Hematopoietic multipotent progenitor cell treated with erythropoietin and hydrocortisone succinate and interleukin-3 and kit ligand, for 17 days (in vitro differentiated cells): Measurements from ENCODE around the gene MC3R.
A peak's percentile ranks its signal among the peaks of the same experiment; 100 is the strongest.
"Not testable (repeated sequence)": the region's sequence is repeated elsewhere in the genome, so short reads cannot be mapped to it uniquely, and the experiment has no call there.

Experiments
- DNase-seq: peaks from one replicate; pipeline ENCODE4 v3.0.0-alpha.2; 2015; ENCODE audit warnings: low spot score

MC3R gene

GRCh38 chr20:56247954-56248782 is at the start of gene MC3R:
Gene MC3R (plus strand): TSS chr20:56248732. CDS start chr20:56248844, 112 bp downstream.
- peak; percentile 41 for DNase-seq

DNA sequence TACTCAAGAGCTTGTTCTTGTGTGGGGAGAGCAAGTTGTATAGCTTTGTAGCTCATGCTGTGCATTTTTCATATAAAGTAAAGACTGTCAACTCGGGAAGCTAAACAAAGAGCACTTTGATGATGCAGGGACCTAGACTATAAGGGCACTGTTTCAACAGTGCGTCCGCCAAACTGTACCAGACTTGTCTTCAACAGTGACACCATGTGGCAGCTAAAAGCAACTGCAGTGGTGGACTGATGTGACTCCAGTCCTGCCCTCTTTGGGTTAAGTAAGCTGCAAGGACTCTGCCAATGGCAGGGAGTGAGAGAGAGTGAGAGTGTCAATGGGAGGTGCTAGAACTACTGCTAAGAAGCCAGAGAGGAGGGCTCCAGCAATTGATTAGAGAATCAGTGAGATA is 48.1 kb upstream of the MC3R start:
- DNase-seq = no peak

DNA sequence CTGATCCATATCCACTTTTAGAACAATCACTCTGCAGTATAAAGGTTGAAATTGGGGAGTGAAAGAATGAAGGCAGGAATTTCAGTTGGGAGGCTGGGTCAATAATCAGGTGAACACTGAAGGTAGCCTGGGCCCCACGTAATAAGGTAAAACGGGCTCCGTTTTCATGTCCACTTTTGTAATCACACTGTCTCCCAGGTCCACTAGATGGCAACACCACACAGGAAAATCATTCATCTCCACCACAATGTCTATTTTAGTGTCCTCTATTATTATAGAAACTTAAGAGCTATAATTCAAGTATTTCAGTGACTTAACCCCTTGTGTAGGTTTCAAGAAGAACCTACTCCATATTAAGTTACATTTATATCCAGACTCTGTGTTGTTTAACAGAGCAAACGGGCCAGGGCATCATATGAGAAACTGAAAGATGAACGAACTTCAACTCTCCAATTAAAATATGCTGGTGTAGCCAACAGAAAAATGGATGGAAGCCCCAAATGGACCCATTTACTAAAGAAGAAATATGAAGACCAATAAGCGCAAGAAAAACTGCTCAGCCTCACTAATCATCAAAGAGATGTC is 45.9 kb upstream of the MC3R start:
- DNase-seq = no peak

DNA sequence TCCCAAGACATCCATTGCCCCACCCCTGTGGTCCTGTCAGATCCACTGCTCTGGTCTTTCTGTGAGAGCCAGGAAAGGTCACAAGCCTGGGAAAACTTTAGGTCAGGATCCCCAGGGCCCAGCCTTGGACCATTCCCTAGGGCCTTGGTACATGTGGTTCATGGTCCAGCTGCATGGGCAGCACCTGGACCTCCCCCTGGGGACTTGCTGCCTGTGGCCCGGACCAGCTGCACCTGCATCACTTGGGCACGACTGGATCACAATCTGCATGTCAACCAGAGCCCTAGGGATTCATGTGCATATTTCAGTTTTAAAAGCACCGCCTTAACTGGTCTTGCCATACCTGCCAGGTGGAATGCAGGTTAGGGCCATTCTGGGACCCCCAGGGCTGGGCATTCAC is 44.3 kb upstream of the MC3R start:
- DNase-seq = no peak

- no peak for DNase-seq
Observed at GRCh38 chr20:56205346-56205745, 43.2 kb upstream of the MC3R start.

DNA sequence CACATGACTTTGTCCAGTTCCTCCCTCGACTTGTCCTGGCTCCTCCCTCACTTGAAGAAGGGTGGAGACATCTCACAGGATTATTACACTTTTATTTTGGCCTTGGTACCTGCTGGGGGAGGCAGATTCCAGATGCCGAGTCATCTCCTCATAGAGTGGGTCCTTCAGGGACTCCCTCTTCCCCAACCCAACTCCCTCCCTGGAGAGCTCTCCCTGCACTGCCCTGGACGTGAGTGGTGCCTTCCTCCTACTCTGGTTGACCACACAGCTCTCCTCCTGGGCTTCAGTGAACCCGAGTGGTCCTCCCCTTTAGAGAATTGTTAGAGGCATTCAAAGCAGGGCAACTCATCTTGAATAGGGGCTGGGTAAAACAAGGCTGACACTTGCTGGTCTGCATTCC is 40.9 kb upstream of the MC3R start:
- DNase-seq = no peak

GRCh38 chr20:56208121-56208520 is 40.4 kb upstream of the MC3R start:
- DNase-seq = no peak

GRCh38 chr20:56211051-56211450 is 37.5 kb upstream of the MC3R start:
- DNase-seq = no peak

- no peak for DNase-seq
Observed at GRCh38 chr20:56212091-56212490, 36.4 kb upstream of the MC3R start.

DNA sequence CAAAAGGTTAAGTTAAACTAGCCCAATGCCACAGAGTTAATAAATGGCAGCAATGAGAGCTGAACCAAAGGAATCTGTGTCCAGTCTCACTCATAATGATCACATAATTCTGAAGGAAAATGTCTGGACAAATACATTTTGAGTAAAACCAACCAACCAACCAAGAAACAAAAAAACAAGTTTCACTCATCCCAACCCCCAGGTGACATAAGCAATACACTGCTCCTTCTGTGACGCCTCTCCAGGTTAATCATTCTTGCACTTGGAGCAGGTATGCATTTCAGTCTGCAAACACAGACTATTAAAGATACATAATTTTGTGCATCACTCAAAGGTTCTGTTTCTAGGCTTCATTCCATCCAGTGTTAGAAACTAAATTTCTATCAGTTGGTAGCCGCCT is 35.2 kb upstream of the MC3R start:
- DNase-seq = no peak

DNA sequence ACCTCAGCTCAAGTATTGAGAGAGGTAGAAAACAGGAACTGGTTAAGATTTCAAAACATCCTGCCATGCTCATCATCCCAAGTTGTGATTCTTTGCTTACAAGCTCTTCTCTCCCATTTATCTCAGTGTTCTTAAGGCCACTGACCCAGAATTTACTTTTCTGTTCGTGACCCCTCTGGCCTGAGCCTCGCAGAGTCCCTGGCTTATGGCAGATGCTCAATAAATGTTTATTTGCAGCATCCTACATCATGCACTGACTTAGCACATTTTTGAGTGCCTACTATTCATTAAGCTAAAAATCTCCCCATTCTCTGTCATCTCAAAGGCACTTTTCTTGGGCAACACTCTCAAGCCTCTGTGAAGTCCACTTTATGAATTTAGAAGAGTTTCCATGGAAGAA is 33.4 kb upstream of the MC3R start:
- DNase-seq = no peak

DNA sequence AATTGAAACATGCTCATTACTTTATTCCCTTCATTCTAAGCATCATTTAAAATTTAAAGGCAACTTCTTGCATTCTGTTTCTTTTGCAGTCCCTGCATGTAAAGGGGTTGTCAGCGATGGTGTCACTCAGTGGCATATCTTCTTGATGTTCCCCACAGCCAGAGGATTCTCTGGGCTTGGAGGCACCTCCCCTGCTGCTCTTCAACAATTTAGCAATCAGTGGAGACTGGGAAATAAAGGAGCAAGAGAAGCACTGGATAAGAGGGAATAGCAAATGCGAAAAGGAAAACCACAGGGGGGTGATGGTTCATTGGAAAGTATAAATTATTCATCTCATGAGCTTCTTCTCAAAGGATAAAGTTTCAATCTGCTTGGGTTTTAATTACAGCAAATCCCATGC is 30.7 kb upstream of the MC3R start:
- DNase-seq = no peak

DNA sequence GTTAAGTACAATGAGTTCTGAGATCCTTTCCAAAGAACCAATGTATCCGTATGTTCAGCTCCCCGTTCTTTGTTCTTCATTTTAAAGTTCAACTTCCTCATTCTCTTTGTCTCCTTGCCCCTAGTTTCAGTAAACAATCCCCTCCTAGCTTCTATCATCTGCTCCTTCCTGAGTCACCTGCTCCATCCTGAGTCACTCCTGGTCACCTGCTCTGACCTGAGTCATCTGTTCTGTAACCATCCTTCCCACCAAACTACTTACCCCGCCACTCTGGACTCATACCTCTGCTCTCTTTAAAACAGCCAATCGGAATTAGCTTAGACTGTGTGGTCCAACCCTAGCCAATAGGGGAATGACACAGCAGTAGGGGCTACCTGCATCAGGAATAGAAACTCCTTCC is 27.3 kb upstream of the MC3R start:
- DNase-seq = not testable (repeated sequence)

DNA sequence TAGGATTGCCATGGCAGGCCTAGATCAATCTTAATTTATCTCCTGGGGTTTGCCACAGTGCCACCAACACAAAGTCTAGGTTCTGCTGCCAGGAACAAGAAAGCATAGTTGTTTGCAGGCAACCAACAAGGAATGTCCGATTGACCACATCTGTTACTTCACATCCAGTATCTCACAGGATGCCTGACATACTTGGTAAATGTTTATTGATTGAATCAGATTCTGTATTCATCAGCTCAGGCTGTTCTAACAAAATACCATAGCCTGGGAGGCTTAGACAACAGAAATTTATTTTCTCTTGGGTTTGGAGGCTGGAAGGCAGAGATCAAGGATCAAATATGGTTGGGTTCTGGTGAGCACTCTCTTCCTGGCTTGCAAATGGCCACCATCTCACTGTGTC is 26.3 kb upstream of the MC3R start:
- DNase-seq = no peak

DNA sequence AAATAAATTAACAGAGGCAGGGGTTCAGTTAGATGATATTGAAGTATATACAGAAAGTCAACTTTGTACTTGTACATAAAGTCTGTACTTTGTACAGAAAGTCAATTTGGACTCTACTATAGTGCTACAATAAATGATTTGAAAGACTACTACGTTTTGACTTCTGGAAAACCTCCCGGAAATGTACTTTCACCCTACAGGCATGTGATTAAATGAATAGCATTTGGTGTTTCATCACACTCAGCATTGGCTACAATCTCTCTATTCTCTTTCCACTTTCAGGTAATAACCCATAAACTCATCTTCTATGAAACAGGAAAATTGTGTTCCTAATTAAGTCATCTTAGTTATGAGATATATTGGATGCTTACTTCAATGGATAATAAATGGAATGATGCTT is 25.6 kb upstream of the MC3R start:
- DNase-seq = no peak

DNA sequence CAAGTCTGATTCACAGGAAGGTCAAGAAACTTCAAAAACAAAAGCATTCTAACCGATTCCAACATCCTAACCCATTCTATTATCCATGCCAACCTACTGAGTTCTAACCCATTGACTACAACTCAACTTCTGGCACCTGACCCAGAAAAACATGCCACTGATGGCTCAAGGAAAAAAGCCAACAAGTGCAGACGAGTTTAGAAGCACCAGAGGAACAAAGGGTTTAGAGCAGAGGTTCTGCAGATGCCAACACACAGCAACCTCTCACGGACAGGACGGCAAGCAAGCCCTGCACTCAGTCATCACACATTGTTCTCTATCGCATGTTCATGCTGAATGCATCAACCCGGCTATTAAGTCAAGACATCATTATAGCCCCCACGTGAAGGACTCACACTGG is 25.2 kb upstream of the MC3R start:
- no peak for DNase-seq

- DNase-seq = no peak
Observed at GRCh38 chr20:56228021-56228420, 20.5 kb upstream of the MC3R start.

DNA sequence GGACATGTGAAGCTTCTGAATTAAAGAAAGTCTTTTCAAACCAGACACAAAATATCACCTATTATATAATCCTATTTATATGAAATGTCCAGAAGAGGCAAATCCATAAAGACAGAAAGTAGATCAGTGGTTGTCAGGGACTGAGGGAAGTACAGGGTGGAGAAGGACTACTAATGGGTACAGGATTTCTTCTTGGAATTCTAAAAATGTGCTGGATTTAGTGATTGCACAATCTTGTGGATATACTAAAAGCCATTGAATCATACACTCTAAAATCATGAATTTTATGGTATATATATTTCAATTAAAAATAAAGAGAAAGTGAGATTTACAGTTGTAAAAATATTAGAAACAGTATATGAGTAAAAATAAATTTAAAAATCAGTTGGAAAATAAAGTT is 18.7 kb upstream of the MC3R start:
- no peak for DNase-seq

DNA sequence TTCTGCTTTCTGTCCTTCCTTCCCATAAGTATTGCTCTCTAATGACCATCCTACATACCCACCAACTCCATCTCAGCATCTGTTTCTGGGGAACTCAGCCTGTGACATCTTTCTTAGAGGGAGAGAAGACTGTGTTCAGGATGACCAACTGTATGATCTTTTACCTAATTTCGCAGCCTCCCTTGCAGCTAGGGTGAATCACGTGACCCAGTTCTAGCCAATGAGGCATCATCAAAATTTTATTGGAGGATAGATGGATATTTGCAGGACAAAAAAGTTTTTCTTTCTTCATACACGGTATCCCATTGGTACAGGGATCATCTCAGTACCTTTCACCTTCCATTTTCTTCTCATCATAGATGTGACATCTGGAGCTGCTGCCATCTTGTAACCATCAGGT is 14.4 kb upstream of the MC3R start:
- DNase-seq = no peak

DNA sequence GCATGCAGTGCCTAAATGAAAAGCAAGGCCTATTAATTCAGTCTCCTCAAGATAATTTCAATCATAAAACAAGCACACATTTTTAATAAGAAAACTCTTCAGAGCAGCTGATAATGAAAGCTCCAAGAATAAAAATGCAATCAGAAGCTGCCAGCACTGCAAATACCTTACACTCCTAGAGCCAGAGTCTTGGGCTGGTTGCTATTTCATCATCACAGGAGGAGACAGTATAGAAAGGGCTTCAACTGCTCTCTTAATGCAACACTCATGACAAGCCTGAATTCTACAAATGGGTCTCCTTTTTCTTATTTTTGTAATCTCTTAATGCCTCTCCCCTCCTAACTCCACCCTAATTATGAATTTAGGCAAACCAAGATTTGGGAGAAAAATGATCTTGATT is 11.2 kb upstream of the MC3R start:
- DNase-seq = no peak

DNA sequence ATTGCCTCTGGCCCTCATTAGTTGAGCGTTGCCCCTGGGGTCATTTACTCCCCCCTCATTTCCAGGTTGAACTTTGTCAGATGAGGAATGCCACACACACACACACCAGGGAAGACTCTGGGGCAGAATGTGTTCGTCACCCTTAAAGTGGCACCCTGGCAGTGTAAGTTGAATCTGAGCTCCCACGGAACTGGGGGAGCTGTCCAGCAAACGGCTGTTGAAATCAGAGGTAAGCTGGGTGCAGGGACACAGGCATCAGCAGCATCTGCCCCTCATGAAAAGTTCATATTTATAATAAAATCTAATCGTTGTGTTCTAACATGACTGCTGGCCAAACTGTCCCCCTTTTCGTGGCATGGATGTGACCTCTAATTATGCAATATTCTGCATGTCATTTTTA is 4.3 kb upstream of the MC3R start:
- no peak for DNase-seq

GRCh38 chr20:56245761-56246160 is 2.8 kb upstream of the MC3R start:
- DNase-seq = no peak

DNA sequence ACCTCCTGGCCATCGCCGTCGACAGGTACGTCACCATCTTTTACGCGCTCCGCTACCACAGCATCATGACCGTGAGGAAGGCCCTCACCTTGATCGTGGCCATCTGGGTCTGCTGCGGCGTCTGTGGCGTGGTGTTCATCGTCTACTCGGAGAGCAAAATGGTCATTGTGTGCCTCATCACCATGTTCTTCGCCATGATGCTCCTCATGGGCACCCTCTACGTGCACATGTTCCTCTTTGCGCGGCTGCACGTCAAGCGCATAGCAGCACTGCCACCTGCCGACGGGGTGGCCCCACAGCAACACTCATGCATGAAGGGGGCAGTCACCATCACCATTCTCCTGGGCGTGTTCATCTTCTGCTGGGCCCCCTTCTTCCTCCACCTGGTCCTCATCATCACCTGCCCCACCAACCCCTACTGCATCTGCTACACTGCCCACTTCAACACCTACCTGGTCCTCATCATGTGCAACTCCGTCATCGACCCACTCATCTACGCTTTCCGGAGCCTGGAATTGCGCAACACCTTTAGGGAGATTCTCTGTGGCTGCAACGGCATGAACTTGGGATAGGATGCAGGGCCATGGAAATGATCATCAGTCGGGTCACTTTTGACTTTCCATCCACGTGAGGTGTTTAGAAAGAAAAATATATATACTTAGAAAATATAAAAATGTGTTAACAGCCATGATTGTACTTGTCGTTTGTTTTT is 868 bp downstream of the MC3R start:
- no peak for DNase-seq
